ENCODE results near the gene SDCCAG8.

SDCCAG8 gene

GRCh38 chr1:243345205-243345604 is 89.4 kb downstream of the SDCCAG8 start:
- TF ChIP-seq CTCF (IDR thresholded peaks at IDR 0.05), result peak; percentile 57

- no peak for TF ChIP-seq CTCF (IDR thresholded peaks at IDR 0.05)
These were observed 90.2 kb downstream of the SDCCAG8 start for GRCh38 chr1:243346016-243346415.

- no peak for TF ChIP-seq CTCF (IDR thresholded peaks at IDR 0.05)
These were observed 90.6 kb downstream of the SDCCAG8 start for GRCh38 chr1:243346468-243346867.

- no peak for TF ChIP-seq CTCF (IDR thresholded peaks at IDR 0.05)
These were observed 92.5 kb downstream of the SDCCAG8 start for GRCh38 chr1:243348331-243348730.

GRCh38 chr1:243349128-243349527 is 93.3 kb downstream of the SDCCAG8 start:
- no peak for TF ChIP-seq CTCF (IDR thresholded peaks at IDR 0.05)

GRCh38 chr1:243351337-243351736 is 95.5 kb downstream of the SDCCAG8 start:
- TF ChIP-seq CTCF (IDR thresholded peaks at IDR 0.05), result no peak

- TF ChIP-seq CTCF (IDR thresholded peaks at IDR 0.05), result no peak
These were observed 98.8 kb downstream of the SDCCAG8 start for GRCh38 chr1:243354511-243355153.

- TF ChIP-seq CTCF (IDR thresholded peaks at IDR 0.05), result no peak
These were observed 108.0 kb downstream of the SDCCAG8 start for GRCh38 chr1:243363832-243364231.
